H9 (cell line): ENCODE data around the gene HLA-DOB. TPM values are rescaled to one million over a fixed set of nuclear protein-coding genes. Genes with fewer than 3 reads are reported as not detected.

Experiments
- DNase-seq: peaks from one replicate; pipeline ENCODE4 v3.0.0-alpha.2; 2017
- H2AFZ ChIP-seq: one replicate; pipeline ENCODE4 v1.6.1; 2013; ENCODE audit warnings: mild to moderate bottlenecking, low read length, control low read depth, moderate library complexity
- H2AK5ac ChIP-seq: 2 replicates; pipeline ENCODE4 v1.6.1; 2013; ENCODE audit warnings: low read length, control low read depth, mixed read lengths; ENCODE audit not compliant: insufficient read length
- H2BK120ac ChIP-seq: one replicate; pipeline ENCODE4 v1.6.1; 2013; ENCODE audit warnings: low read depth, mild to moderate bottlenecking, low read length, control low read depth, inconsistent platforms; ENCODE audit not compliant: poor library complexity, severe bottlenecking
- H2BK12ac ChIP-seq: 2 replicates; pipeline ENCODE4 v1.6.1; 2013; ENCODE audit warnings: low read length, control low read depth, mixed read lengths, low read depth; ENCODE audit not compliant: insufficient read length
- H2BK15ac ChIP-seq: 2 replicates; pipeline ENCODE4 v1.6.1; 2013; ENCODE audit warnings: low read depth, low read length, control low read depth
- H2BK20ac ChIP-seq: one replicate; pipeline ENCODE4 v1.6.1; 2013; ENCODE audit warnings: low read depth, mild to moderate bottlenecking, low read length, control low read depth, inconsistent platforms; ENCODE audit not compliant: poor library complexity, severe bottlenecking
- H2BK5ac ChIP-seq: 2 replicates; pipeline ENCODE4 v1.6.1; 2013; ENCODE audit warnings: low read length, control low read depth, mixed read lengths; ENCODE audit not compliant: insufficient read length
- H3K14ac ChIP-seq: 2 replicates; pipeline ENCODE4 v1.6.1; 2013; ENCODE audit warnings: low read length, control low read depth; ENCODE audit not compliant: insufficient read depth
- H3K18ac ChIP-seq: 2 replicates; pipeline ENCODE4 v1.6.1; 2013; ENCODE audit warnings: low read depth, mild to moderate bottlenecking, mixed read lengths, low read length, control low read depth; ENCODE audit not compliant: insufficient read length
- H3K23ac ChIP-seq: 2 replicates; pipeline ENCODE4 v1.6.1; 2013; ENCODE audit warnings: low read length, control low read depth, mixed read lengths, low read depth; ENCODE audit not compliant: insufficient read length
- H3K23me2 ChIP-seq: 2 replicates; pipeline ENCODE4 v1.6.1; 2013; ENCODE audit warnings: low read depth, mild to moderate bottlenecking, mixed read lengths, low read length, control low read depth; ENCODE audit not compliant: insufficient read length, poor library complexity, severe bottlenecking
- H3K27ac ChIP-seq: 2 replicates; pipeline ENCODE4 v1.5.1; 2013; ENCODE audit warnings: low read length, control low read depth, mixed read lengths, low read depth; ENCODE audit not compliant: insufficient read length
- H3K27me3 ChIP-seq: 2 replicates; pipeline ENCODE4 v1.6.1; 2013; ENCODE audit warnings: low read length, control low read depth, inconsistent platforms; ENCODE audit not compliant: insufficient read depth
- H3K4ac ChIP-seq: 2 replicates; pipeline ENCODE4 v1.6.1; 2013; ENCODE audit warnings: low read depth, mild to moderate bottlenecking, control low read depth, inconsistent platforms, low read length, moderate library complexity
- H3K4me1 ChIP-seq: 2 replicates; pipeline ENCODE4 v1.6.1; 2013; ENCODE audit warnings: low read length, control low read depth, inconsistent platforms; ENCODE audit not compliant: insufficient read depth
- H3K4me2 ChIP-seq: 2 replicates; pipeline ENCODE4 v1.6.1; 2013; ENCODE audit warnings: low read length, control low read depth, mixed read lengths; ENCODE audit not compliant: insufficient read length, insufficient read depth
- H3K56ac ChIP-seq: 2 replicates; pipeline ENCODE4 v1.6.1; 2013; ENCODE audit warnings: low read depth, mild to moderate bottlenecking, mixed read lengths, low read length, control low read depth; ENCODE audit not compliant: insufficient read length
- H3K79me1 ChIP-seq: 2 replicates; pipeline ENCODE4 v1.6.1; 2013; ENCODE audit warnings: low read depth, mild to moderate bottlenecking, moderate library complexity, low read length, control low read depth, inconsistent platforms; ENCODE audit not compliant: insufficient read depth, poor library complexity, severe bottlenecking
- H3K79me2 ChIP-seq: 2 replicates; pipeline ENCODE4 v1.6.1; 2013; ENCODE audit warnings: low read length, control low read depth, inconsistent platforms; ENCODE audit not compliant: insufficient read depth
- H3K9ac ChIP-seq: 2 replicates; pipeline ENCODE4 v1.6.1; 2013; ENCODE audit warnings: low read length, control low read depth, mixed read lengths; ENCODE audit not compliant: insufficient read length; ENCODE audit errors: extremely low read depth
- H3K9me3 ChIP-seq: one replicate; pipeline ENCODE4 v1.6.1; 2013; ENCODE audit warnings: low read depth, low read length, inconsistent platforms; ENCODE audit not compliant: control insufficient read depth
- H3T11ph ChIP-seq: one replicate; pipeline ENCODE4 v1.6.1; 2013; ENCODE audit warnings: mild to moderate bottlenecking, low read length, control low read depth, inconsistent platforms
- H4K20me1 ChIP-seq: one replicate; pipeline ENCODE4 v1.6.1; 2013; ENCODE audit not compliant: control insufficient read depth, insufficient read length, insufficient read depth
- H4K5ac ChIP-seq: 2 replicates; pipeline ENCODE4 v1.6.1; 2013; ENCODE audit warnings: low read depth, mild to moderate bottlenecking, mixed read lengths, low read length, control low read depth; ENCODE audit not compliant: insufficient read length
- H4K8ac ChIP-seq: replicated peaks from 2 replicates; pipeline ENCODE4 v1.6.1; 2013; ENCODE audit warnings: low read length, control low read depth, mixed read lengths, low read depth; ENCODE audit not compliant: insufficient read length
- H4K91ac ChIP-seq: 2 replicates; pipeline ENCODE4 v1.6.1; 2013; ENCODE audit warnings: low read depth, mild to moderate bottlenecking, moderate library complexity, mixed read lengths, low read length, control low read depth; ENCODE audit not compliant: insufficient read length
- H3K27ac Mint-ChIP-seq, 3 experiments: 2 replicates in 2 of 3; 3 replicates in 1 of 3; pipeline ENCODE4 v1.8.0; 2020 to 2021; ENCODE audit warnings: mixed read lengths in 3 of 3, mild to moderate bottlenecking in 1 of 3, moderate library complexity in 1 of 3
- H3K27me3 Mint-ChIP-seq: 2 replicates; pipeline ENCODE4 v1.8.0; 2021; ENCODE audit warnings: low read depth, mild to moderate bottlenecking, moderate library complexity, mixed read lengths
- H3K36me3 Mint-ChIP-seq, 3 experiments: 2 replicates in 2 of 3; 3 replicates in 1 of 3; pipeline ENCODE4 v1.8.0; 2020 to 2021; ENCODE audit warnings: low read depth in 3 of 3, mixed read lengths in 3 of 3; ENCODE audit not compliant: insufficient read depth in 1 of 3
- H3K4me1 Mint-ChIP-seq, 2 experiments: 2 replicates each; pipeline ENCODE4 v1.8.0; 2020; ENCODE audit warnings: mixed read lengths in 2 of 2
- H3K4me3 Mint-ChIP-seq, 2 experiments: 2 replicates in 1 of 2; 3 replicates in 1 of 2; pipeline ENCODE4 v1.8.0; 2020 to 2021; ENCODE audit warnings: mild to moderate bottlenecking in 2 of 2, mixed read lengths in 2 of 2, moderate library complexity in 1 of 2
- H3K9me3 Mint-ChIP-seq, 2 experiments: 2 replicates in 1 of 2; 3 replicates in 1 of 2; pipeline ENCODE4 v1.8.0; 2020; ENCODE audit warnings: mild to moderate bottlenecking in 2 of 2, mixed read lengths in 2 of 2, moderate library complexity in 1 of 2
- CTCF ChIP-seq: fragments of 200-600 bp; sonication (generic); conservative IDR thresholded peaks from 3 replicates; pipeline ENCODE4 v1.8.0; 2021; ENCODE audit warnings: antibody characterized with exemption, mild to moderate bottlenecking
- WGBS: extraction: QIAGEN DNeasy Blood & Tissue Kit; methylation state at CpG from one replicate; pipeline ENCODE4 v1.1.7; 2013; ENCODE audit warnings: missing lambda C conversion rate, low lambda C conversion rate, mixed read lengths; ENCODE audit not compliant: insufficient read length; ENCODE audit errors: extremely low coverage; 5-methylcytosine and 5-hydroxymethylcytosine counted together
- total RNA-seq: library from RNA; stranded (reverse); gene quantifications from 2 replicates; pipeline ENCODE4 v1.2.1, GENCODE V29; 2021

The HLA-DOB gene
- total RNA-seq, 1 experiment from 2014 or later: 0.20 TPM

DNA sequence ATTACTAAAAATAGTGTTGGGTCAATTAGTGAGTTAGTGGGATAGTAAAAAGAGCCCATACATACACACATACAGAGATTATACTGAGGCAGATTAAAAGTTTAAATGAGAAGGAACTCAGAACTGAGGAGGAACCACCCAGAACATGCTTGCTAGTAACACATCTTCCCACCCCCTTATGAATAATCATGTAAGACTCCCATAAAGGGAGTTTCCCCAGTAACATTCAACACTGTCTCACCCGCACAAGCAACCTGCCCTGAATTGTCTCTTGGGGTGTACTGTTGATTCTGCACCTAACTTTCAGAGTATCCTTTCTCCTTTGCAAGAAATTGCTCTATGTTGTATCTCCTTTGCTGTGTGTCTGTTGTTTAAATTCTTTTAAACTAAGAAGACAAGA, 42.4 kb downstream of the HLA-DOB start:
- no peak for DNase-seq
- H3K79me1 ChIP-seq: no peaks in the 10 kb centered on the region
- no peak overlapping the region for H4K8ac ChIP-seq
- H2AFZ ChIP-seq: no peak overlapping the region
- Mint-ChIP-seq H3K4me1 (peaks cover 3 to 6% of the 10 kb centered on the region in 2 experiments; a peak in 3 of 4 replicates), H3K36me3 (peaks cover 0 to 4% (median 4%) of the 10 kb centered on the region in 3 experiments; a peak in 1 of 7 replicates), H3K4me3 (no peak overlapping the region), H3K27ac (no peak overlapping the region), H3K9me3 (peaks cover 4 to 13% of the 10 kb centered on the region in 2 experiments; a peak in 3 of 5 replicates), H3K27me3 (no peaks in the 10 kb centered on the region; the same call in 1 of the 2 replicates)
- no peak overlapping the region for H3K9ac ChIP-seq
- no peak overlapping the region for H3K23ac ChIP-seq
- no peak overlapping the region for H2BK15ac ChIP-seq
- no peak overlapping the region for H2BK12ac ChIP-seq
- H3K14ac ChIP-seq: no peak overlapping the region
- no peak overlapping the region for H2AK5ac ChIP-seq
- no peak overlapping the region for H2BK120ac ChIP-seq
- H3K56ac ChIP-seq: no peak overlapping the region
- H3K27me3 ChIP-seq: no peaks in the 10 kb centered on the region
- H3K4me1 ChIP-seq: no peaks in the 10 kb centered on the region
- no peaks in the 10 kb centered on the region for H3K23me2 ChIP-seq
- H3K4ac ChIP-seq: no peak overlapping the region
- no peak overlapping the region for H4K5ac ChIP-seq
- H3K9me3 ChIP-seq: no peaks in the 10 kb centered on the region
- no peak overlapping the region for H3K27ac ChIP-seq
- no peak overlapping the region for H3K18ac ChIP-seq
- no peak for TF ChIP-seq CTCF
- no peak overlapping the region for H2BK20ac ChIP-seq
- no peak overlapping the region for H2BK5ac ChIP-seq
- H3T11ph ChIP-seq: no peak overlapping the region
- H4K20me1 ChIP-seq: no peaks in the 10 kb centered on the region
- H3K79me2 ChIP-seq: no peaks in the 10 kb centered on the region; the same call in 1 of the 2 replicates
- H3K4me2 ChIP-seq: no peak overlapping the region
- no CpG with 5 or more reads among the region's 1 CpG for WGBS
- H4K91ac ChIP-seq: no peak overlapping the region
